ENCODE data around the gene KRTAP9-6.
"Not testable (repeated sequence)": the region's sequence is repeated elsewhere in the genome, so short reads cannot be mapped to it uniquely, and the experiment has no call there.

DNA sequence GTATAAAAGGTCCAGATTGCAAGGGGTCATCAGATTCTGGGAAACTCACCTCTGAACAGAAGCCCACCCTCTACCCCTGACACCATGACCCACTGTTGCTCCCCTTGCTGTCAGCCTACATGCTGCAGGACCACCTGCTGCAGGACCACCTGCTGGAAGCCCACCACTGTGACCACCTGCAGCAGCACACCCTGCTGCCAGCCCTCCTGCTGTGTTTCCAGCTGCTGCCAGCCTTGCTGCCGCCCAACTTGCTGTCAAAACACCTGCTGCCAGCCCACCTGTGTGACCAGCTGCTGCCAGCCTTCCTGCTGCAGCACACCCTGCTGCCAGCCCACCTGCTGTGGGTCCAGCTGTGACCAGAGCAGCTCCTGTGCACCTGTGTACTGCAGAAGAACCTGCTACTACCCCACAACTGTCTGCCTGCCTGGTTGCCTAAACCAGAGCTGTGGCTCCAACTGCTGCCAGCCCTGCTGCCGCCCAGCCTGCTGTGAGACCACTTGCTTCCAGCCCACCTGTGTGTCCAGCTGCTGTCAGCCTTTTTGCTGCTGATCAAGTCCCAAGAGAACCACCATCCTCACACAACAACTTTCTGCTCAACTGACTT is 15.4 kb upstream of the KRTAP9-6 start, which contains the start of gene KRTAP9-4:
- TF ChIP-seq, protein P1, sequence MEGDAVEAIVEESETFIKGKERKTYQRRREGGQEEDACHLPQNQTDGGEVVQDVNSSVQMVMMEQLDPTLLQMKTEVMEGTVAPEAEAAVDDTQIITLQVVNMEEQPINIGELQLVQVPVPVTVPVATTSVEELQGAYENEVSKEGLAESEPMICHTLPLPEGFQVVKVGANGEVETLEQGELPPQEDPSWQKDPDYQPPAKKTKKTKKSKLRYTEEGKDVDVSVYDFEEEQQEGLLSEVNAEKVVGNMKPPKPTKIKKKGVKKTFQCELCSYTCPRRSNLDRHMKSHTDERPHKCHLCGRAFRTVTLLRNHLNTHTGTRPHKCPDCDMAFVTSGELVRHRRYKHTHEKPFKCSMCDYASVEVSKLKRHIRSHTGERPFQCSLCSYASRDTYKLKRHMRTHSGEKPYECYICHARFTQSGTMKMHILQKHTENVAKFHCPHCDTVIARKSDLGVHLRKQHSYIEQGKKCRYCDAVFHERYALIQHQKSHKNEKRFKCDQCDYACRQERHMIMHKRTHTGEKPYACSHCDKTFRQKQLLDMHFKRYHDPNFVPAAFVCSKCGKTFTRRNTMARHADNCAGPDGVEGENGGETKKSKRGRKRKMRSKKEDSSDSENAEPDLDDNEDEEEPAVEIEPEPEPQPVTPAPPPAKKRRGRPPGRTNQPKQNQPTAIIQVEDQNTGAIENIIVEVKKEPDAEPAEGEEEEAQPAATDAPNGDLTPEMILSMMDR (IDR thresholded peaks at IDR 0.05), result not testable (repeated sequence)
- TF ChIP-seq POLR2A (IDR thresholded peaks at IDR 0.05), result not testable (repeated sequence)

Measured in thyroid gland (tissue), 4 donors.